ENCODE results near the gene GPAT2.
"Not testable (repeated sequence)": the region's sequence is repeated elsewhere in the genome, so short reads cannot be mapped to it uniquely, and the experiment has no call there.

GPAT2 gene

DNA sequence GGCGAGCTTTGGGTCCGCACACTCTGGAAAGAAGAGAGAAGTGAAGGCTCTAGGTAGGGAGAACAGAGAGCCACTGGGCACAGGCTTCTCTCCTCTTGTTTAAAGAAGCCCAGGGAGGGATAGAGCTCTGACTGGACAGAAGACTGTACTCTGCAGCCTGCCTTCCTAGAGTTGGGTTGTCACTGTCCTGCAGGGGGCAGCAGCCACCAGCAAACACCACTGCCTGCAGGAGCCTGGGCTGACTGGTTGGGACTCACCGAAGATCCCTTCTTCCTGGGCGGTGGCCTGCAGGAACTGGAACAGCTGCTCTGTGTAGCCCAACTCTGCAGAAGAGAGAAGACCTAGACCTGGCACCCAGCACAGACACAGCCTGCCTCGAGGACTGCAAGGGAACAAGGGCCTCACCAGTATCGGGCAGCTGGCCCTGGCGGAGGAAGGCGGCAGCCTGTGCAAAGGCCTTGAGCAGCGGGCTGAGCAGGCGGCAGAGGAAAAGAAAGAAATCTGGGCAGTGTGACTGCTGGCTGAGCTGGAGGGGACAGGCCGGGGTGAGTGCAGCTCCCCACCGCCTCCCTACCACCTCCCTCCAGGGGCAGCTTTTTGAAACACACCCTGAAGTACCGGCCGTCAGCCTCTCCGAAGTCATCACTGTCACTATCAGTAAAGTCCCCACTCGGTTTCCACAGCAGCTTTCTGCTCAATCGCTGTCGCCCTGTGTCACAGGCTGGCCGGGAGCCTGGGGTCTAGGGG, 11.8 kb downstream of the GPAT2 start:
- peak; percentile 43 for DNase-seq (ENCODE audit: low read depth)

- DNase-seq (ENCODE audit: low read depth) = not testable (repeated sequence)
Measured at GRCh38 chr2:96022126-96022525, 12.6 kb downstream of the GPAT2 start.

DNA sequence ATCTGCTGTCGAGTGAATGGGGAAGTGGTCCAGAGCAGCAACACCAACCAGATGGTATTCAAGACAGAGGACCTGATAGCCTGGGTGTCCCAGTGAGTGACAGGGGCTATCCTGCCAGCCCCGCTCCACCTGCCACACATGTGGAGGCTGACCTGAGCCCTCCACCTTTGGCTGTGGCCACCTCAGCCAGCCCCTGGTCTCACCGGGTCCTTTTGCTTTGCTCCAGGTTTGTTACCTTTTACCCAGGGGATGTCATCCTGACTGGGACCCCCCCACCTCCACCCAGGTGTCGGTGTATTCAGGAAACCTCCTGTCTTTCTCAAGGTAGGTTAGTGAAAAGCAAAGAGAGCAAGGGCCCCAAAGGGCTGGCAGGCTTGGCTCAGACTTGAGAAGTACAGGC, 13.6 kb downstream of the GPAT2 start:
- not testable (repeated sequence) for DNase-seq (ENCODE audit: low read depth)

GRCh38 chr2:96019909-96020590, 14.7 kb downstream of the GPAT2 start:
- not testable (repeated sequence) for DNase-seq (ENCODE audit: low read depth)

GRCh38 chr2:96016321-96016720, 18.4 kb downstream of the GPAT2 start:
- DNase-seq (ENCODE audit: low read depth) = not testable (repeated sequence)

GRCh38 chr2:96012792-96013264, 21.9 kb downstream of the GPAT2 start:
- DNase-seq (ENCODE audit: low read depth) = not testable (repeated sequence)

DNA sequence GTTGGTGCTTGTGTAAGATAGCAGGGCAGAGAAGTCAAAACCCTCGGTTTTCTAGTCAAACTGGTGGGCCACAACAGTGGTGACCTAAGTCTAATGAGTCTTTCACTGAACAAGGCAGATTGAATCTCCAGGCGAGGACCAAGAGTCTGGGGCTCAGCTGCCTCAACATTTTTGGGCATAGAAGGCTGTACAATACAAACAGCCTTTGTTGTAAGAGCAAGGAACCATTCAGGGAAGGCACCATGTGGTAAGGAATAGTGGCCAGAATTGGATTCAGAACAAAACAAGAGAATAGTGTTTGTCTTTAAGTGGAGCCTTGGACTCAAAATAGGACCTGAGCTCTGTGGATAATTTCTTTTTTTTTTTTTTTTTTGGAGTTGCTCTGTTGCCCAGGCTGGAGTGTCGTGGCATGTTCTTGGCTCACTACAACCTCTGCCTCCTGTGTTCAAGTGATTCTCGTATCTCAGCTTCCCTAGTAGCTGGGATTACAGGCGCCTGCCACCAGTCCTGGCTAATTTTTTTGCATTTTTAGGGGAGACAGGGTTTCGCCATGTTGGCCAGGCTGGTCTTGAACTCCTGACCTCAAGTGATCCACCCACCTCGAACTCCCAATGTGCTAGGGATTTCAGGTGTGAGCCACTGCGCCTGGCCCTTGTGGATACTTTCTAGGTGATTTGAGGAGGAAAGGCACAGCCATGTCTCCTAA, 22.5 kb downstream of the GPAT2 start:
- DNase-seq (ENCODE audit: low read depth) = not testable (repeated sequence)

DNA sequence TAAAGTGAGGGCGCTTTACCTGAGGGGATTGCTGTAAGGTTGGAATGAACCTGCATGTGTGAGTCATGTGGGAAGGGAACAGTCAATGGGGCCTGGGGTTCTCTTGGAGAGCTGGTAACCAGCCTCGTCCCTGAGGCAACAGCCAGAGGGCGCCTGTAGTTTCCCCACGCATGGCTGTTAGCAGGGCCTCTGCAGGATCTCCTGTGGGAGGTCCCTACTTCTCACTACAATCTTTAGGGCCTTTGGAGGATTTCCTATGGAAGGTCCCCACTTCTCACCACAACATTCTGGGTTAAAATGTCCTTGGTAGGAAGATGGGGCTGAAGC, 23.6 kb downstream of the GPAT2 start:
- not testable (repeated sequence) for DNase-seq (ENCODE audit: low read depth)

DNA sequence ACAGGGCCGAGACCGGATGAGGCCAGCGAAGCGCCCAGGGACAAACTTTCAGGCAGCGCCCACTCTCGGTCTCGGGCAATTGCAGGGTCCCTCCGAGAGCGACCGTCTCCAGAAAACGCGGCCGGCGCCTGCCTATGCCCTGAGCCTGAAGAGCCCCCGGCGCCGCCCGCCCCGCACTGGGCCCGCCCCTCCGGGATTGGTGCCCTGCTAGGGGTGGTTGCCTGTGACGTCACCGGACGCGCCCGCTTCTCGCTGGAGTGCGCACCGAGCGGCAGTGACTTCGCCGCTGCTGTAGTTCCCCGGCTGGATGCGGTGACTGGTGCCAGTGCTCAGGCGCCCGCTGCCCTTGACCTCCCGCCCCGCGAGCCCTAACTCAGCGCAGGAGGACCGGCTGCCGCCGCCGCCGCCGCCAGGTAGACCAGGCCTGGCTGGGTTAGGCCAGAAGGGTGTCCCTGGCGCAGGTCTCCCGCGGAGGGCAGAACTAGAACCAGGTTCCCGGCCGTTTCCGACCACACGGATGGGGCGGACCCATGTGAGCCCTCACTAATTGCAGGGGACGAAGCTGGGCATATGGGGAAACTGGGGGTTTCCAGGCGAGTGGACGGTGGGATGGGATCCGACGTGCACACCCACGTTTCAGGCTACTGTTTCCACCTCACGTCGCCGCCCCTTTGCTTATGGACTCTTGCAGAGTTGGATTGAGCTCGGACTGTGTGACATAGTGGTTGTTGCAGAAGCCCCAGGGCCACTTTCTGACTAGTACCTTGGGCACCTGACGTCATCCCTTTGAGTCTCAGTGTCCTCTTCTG, 24.2 kb downstream of the GPAT2 start:
- peak; percentile 42 for DNase-seq (ENCODE audit: low read depth)

- DNase-seq (ENCODE audit: low read depth) = not testable (repeated sequence)
Measured at GRCh38 chr2:96009833-96010232, 24.9 kb downstream of the GPAT2 start.

DNA sequence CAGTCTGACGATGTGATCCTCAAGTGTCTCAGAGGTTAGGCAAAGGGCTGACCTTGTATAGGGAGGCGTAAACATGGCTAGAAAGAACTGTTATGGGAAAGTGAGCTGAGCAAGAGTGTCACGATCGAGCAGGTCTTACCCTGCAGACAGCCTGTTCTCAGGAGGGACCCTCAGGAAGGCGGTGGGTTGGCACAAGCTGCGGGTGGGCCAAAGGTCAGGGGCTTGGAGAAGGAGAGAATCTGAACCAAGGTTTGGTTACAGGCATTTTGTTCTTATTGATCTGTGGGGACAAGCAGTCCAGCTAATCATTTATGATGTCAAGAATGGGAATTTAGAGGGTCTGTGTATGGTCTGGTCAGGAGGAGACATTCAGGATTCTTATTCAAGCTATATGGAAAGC, 26.7 kb downstream of the GPAT2 start:
- not testable (repeated sequence) for DNase-seq (ENCODE audit: low read depth)

- not testable (repeated sequence) for DNase-seq (ENCODE audit: low read depth)
Measured at GRCh38 chr2:96006248-96006647, 28.5 kb downstream of the GPAT2 start.

DNA sequence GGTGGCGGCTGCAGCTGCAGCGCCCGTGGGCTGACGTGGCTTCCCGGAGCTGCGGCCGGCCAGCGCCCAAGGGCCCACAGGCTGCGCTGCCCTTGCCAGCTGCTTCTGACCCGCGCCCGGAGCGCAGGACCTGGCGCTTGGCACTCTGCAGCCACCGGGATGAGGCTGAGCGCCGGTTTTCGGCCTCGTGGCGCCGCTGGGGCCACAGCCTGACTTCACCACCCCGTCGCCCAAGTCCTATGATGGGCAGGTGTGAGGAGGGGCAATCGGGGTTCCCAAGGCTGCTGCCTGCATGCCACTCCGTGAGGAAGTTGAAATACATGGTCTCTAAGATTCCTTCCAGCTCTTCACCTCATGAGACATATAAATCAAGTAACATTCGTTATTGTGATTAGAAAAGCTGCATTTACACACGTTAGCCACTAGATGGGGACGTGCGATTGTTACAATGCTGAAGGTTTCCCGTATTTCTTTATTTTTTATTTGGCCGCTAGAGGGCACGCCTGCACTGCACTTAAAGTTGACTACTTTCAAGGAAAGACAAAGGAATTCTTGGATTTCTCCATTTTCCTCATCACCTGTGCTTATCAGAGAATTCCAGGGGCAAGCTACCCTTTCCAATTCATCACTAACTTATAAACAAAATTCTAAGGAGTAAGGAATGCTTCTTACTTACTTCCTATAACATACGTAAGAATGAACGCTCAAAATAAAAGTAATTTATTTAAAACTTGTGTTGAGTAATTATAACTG, 42.0 kb downstream of the GPAT2 start:
- peak; percentile 53 for DNase-seq (ENCODE audit: low read depth)

GRCh38 chr2:95992102-95992501, 42.6 kb downstream of the GPAT2 start:
- not testable (repeated sequence) for DNase-seq (ENCODE audit: low read depth)

GRCh38 chr2:95991351-95992094, 43.2 kb downstream of the GPAT2 start, which contains the start of gene ANKRD36C:
Gene ANKRD36C (minus strand): TSS chr2:95991824. CDS start chr2:95991708, 116 bp downstream.
- peak; percentile 35 for DNase-seq (ENCODE audit: low read depth)

GRCh38 chr2:95990884-95991283, 43.8 kb downstream of the GPAT2 start:
- not testable (repeated sequence) for DNase-seq (ENCODE audit: low read depth)
